HepG2 (cell line): ENCODE measurements around the gene CTSW. TPM values are rescaled to one million over a fixed set of nuclear protein-coding genes. Genes with fewer than 3 reads are reported as not detected.

ENCODE experiments used
- CCDC6 ChIP-seq: sonication (generic); formaldehyde crosslinking; IDR thresholded peaks from 2 replicates; pipeline ENCODE4 v1.8.1; 2022; ENCODE audit warnings: mild to moderate bottlenecking, missing genetic modification reagents, moderate library complexity
- CREBL2 ChIP-seq: sonication (generic); formaldehyde crosslinking; IDR thresholded peaks from 2 replicates; pipeline ENCODE4 v1.8.1; 2023; ENCODE audit warnings: missing genetic modification reagents, mild to moderate bottlenecking, borderline replicate concordance
- EHMT2 ChIP-seq: fragments of 200-600 bp; sonication (generic); IDR thresholded peaks from 2 replicates; pipeline ENCODE4 v1.7.0; 2017; ENCODE audit warnings: antibody characterized with exemption, low read depth, low read length, borderline replicate concordance
- ELF1 ChIP-seq: sonication (generic); formaldehyde crosslinking; IDR thresholded peaks from 2 replicates; pipeline ENCODE4 v1.4.0; 2020; ENCODE audit warnings: missing genetic modification reagents
- ERF ChIP-seq: IDR thresholded peaks from 2 replicates; pipeline ENCODE4 v1.6.1; 2018; ENCODE audit warnings: missing biosample characterization, missing genetic modification reagents
- HCFC1 ChIP-seq: fragments of 150-350 bp; IDR thresholded peaks from 2 replicates; pipeline ENCODE4 v1.6.1; 2014; ENCODE audit warnings: low read depth, low read length
- HINFP ChIP-seq: sonication (generic); formaldehyde crosslinking; IDR thresholded peaks from 2 replicates; pipeline ENCODE4 v1.4.0; 2020; ENCODE audit warnings: low read depth, mild to moderate bottlenecking, missing genetic modification reagents
- HMG20A ChIP-seq: IDR thresholded peaks from 2 replicates; pipeline ENCODE4 v1.6.1; 2016; ENCODE audit warnings: borderline replicate concordance
- IKZF5 ChIP-seq: IDR thresholded peaks from 2 replicates; pipeline ENCODE4 v1.6.1; 2018; ENCODE audit warnings: missing genetic modification reagents, mild to moderate bottlenecking, missing compliant biosample characterization
- KAT7 ChIP-seq: IDR thresholded peaks from 2 replicates; pipeline ENCODE4 v1.6.1; 2018; ENCODE audit warnings: borderline replicate concordance, missing compliant biosample characterization
- NFYB ChIP-seq: sonication (generic); formaldehyde crosslinking; IDR thresholded peaks from 2 replicates; pipeline ENCODE4 v1.4.0; 2020; ENCODE audit warnings: missing genetic modification reagents
- POLR2A ChIP-seq, 2 experiments: IDR thresholded peaks; 2 replicates each; pipeline ENCODE4 v1.6.1; 2011; ENCODE audit warnings: low read depth in 2 of 2, low read length in 2 of 2, mild to moderate bottlenecking in 1 of 2, moderate library complexity in 1 of 2; ENCODE audit not compliant: insufficient read depth in 1 of 2
- SIN3A ChIP-seq: IDR thresholded peaks from 2 replicates; pipeline ENCODE4 v1.6.1; 2011; ENCODE audit warnings: low read depth, mild to moderate bottlenecking, control low read depth, low read length, borderline replicate concordance
- TFDP1 ChIP-seq: IDR thresholded peaks from 2 replicates; pipeline ENCODE4 v1.6.1; 2016; ENCODE audit warnings: missing compliant biosample characterization, missing genetic modification reagents, borderline replicate concordance
- ZBTB2 ChIP-seq: sonication (generic); formaldehyde crosslinking; IDR thresholded peaks from 2 replicates; pipeline ENCODE4 v1.8.0; 2022; ENCODE audit warnings: low read depth, missing genetic modification reagents
- ZEB1 ChIP-seq: IDR thresholded peaks from 2 replicates; pipeline ENCODE4 v1.6.1; 2012; ENCODE audit warnings: mild to moderate bottlenecking, low read depth, inconsistent platforms; ENCODE audit not compliant: insufficient replicate concordance
- ZMYM4 ChIP-seq: sonication (generic); formaldehyde crosslinking; IDR thresholded peaks from 2 replicates; pipeline ENCODE4 v1.8.1; 2023; ENCODE audit warnings: mild to moderate bottlenecking, missing genetic modification reagents
- ZNF224 ChIP-seq: sonication (generic); formaldehyde crosslinking; IDR thresholded peaks from 2 replicates; pipeline ENCODE4 v1.5.0; 2020; ENCODE audit warnings: mild to moderate bottlenecking, missing genetic modification reagents
- ZNF788 ChIP-seq: sonication (generic); formaldehyde crosslinking; IDR thresholded peaks from 2 replicates; pipeline ENCODE4 v1.5.0; 2020; ENCODE audit warnings: mild to moderate bottlenecking, missing genetic modification reagents, borderline replicate concordance
- ZNF878 ChIP-seq: sonication (generic); formaldehyde crosslinking; IDR thresholded peaks from 2 replicates; pipeline ENCODE4 v1.8.1; 2023; ENCODE audit warnings: mild to moderate bottlenecking, missing genetic modification reagents, moderate library complexity
- polyA plus RNA-seq, 8 experiments: library from polyadenylated mRNA; depleted of rRNA in 3 of 8; stranded (reverse) in 7 of 8; unstranded in 1 of 8; fragments of >200 nt; fragmentation: Illumina TruSeq in 4 of 8; extraction: Trizol in 4 of 8; gene quantifications; 2 replicates each; pipeline versions ENCODE4 v1.2.1 to v1.2.3, GENCODE V29; 2011 to 2016; ENCODE audit warnings: low read depth in 4 of 8, missing spikeins in 1 of 8, mixed read lengths in 1 of 8; ENCODE audit not compliant: insufficient read depth in 1 of 8
- total RNA-seq, 5 experiments: library from RNA; depleted of rRNA; stranded (reverse); fragments of >200 nt; fragmentation: Illumina TruSeq; extraction: Trizol; gene quantifications; 2 replicates each; pipeline ENCODE4 v1.2.3, GENCODE V29; 2016; ENCODE audit warnings: low read depth in 1 of 5
- TF ChIP-seq, protein P1 (sequence below): sonication (generic); formaldehyde crosslinking; IDR thresholded peaks from 2 replicates; pipeline ENCODE4 v1.5.0; 2020; ENCODE audit warnings: missing genetic modification reagents
- TF ChIP-seq, protein P2 (sequence below): IDR thresholded peaks from 2 replicates; pipeline ENCODE4 v1.6.1; 2016; ENCODE audit warnings: missing genetic modification reagents, missing compliant biosample characterization

CTSW gene
- total and polyA plus RNA-seq, 2 of the 13 experiments (the other 11 are each of a cell fraction or from before 2014, with no cell fraction given) = 0.09 TPM; not detected in 1

GRCh38 chr11:65859095-65859811 lies 20.4 kb upstream of the CTSW start (continued):
- TF ChIP-seq ZNF878 (peak; percentile 19; the same call in 1 of the 2 replicates), CCDC6 (CRISPR knock-in tag) (0 out of 2 replicates have a peak, but pooled peaks have one; percentile 43), POLR2A (IDR thresholded peaks at IDR 0.05; ENCODE audit: insufficient read depth in 1 of 2, low read depth in 2 of 2, low read length in 2 of 2) (peak in 1 of 2 experiments; percentile 88; a peak in 2 of 4 replicates), ZMYM4 (CRISPR knock-in tag) (0 out of 2 replicates have a peak, but pooled peaks have one; percentile 21), HCFC1 (0 out of 2 replicates have a peak, but pooled peaks have one; percentile 9), CREBL2 (CRISPR knock-in tag) (0 out of 2 replicates have a peak, but pooled peaks have one; percentile 38), HINFP (CRISPR knock-in tag) (0 out of 2 replicates have a peak, but pooled peaks have one; percentile 18), SIN3A (peak; percentile 69; the same call in 1 of the 2 replicates), ZEB1 (no peak), ELF1 (peak; percentile 89), NFYB (peak; percentile 67), ERF (CRISPR knock-in tag) (no peak; the same call in 1 of the 2 replicates), TFDP1 (peak; percentile 67; the same call in 1 of the 2 replicates), IKZF5 (0 out of 2 replicates have a peak, but pooled peaks have one; percentile 32), EHMT2 (no peak), ZBTB2 (no peak), HMG20A (CRISPR knock-in tag) (no peak), ZNF224 (CRISPR knock-in tag) (0 out of 2 replicates have a peak, but pooled peaks have one; percentile 42), KAT7 (CRISPR knock-in tag) (no peak), ZNF788 (CRISPR knock-in tag) (0 out of 2 replicates have a peak, but pooled peaks have one; percentile 37)
- TF ChIP-seq, protein P1, sequence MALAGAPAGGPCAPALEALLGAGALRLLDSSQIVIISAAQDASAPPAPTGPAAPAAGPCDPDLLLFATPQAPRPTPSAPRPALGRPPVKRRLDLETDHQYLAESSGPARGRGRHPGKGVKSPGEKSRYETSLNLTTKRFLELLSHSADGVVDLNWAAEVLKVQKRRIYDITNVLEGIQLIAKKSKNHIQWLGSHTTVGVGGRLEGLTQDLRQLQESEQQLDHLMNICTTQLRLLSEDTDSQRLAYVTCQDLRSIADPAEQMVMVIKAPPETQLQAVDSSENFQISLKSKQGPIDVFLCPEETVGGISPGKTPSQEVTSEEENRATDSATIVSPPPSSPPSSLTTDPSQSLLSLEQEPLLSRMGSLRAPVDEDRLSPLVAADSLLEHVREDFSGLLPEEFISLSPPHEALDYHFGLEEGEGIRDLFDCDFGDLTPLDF (CRISPR knock-in tag) = peak; percentile 48; the same call in 1 of the 2 replicates
- TF ChIP-seq, protein P2, sequence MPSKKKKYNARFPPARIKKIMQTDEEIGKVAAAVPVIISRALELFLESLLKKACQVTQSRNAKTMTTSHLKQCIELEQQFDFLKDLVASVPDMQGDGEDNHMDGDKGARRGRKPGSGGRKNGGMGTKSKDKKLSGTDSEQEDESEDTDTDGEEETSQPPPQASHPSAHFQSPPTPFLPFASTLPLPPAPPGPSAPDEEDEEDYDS = peak; percentile 94
